Loucy (cell line): Measurements from ENCODE around the gene DCDC2.

Experiments
- H2AFZ ChIP-seq: fragments of 200-600 bp; sonication (generic); 2 replicates; pipeline ENCODE4 v1.6.0; 2016; ENCODE audit warnings: antibody characterized with exemption, mild to moderate bottlenecking, low read length, moderate library complexity
- H3F3A ChIP-seq: fragments of 200-600 bp; 2 replicates; pipeline ENCODE4 v1.6.0; 2016; ENCODE audit warnings: antibody characterized with exemption, low read depth, mild to moderate bottlenecking
- H3K27me3 ChIP-seq: fragments of 200-600 bp; sonication (generic); 2 replicates; pipeline ENCODE4 v1.6.1; 2014; ENCODE audit warnings: low read length, mild to moderate bottlenecking; ENCODE audit not compliant: insufficient read depth, poor library complexity, severe bottlenecking
- H3K36me3 ChIP-seq: fragments of 200-600 bp; sonication (generic); 2 replicates; pipeline ENCODE4 v1.6.1; 2016; ENCODE audit warnings: low read length; ENCODE audit not compliant: insufficient read depth
- H3K4me1 ChIP-seq: fragments of 200-600 bp; sonication (generic); 2 replicates; pipeline ENCODE4 v1.5.1; 2014; ENCODE audit warnings: low read length, mild to moderate bottlenecking; ENCODE audit not compliant: insufficient read depth, poor library complexity, severe bottlenecking
- H3K4me2 ChIP-seq: fragments of 200-600 bp; sonication (generic); 2 replicates; pipeline ENCODE4 v1.6.0; 2014; ENCODE audit warnings: antibody characterized with exemption, low read length, low read depth, mild to moderate bottlenecking; ENCODE audit not compliant: poor library complexity, severe bottlenecking
- H3K4me3 ChIP-seq: fragments of 200-600 bp; sonication (generic); 2 replicates; pipeline ENCODE4 v1.5.1; 2014; ENCODE audit warnings: low read length, mild to moderate bottlenecking, mixed read lengths; ENCODE audit not compliant: poor library complexity, severe bottlenecking
- H3K79me2 ChIP-seq: fragments of 200-600 bp; sonication (generic); 2 replicates; pipeline ENCODE4 v1.6.1; 2014; ENCODE audit warnings: low read length; ENCODE audit not compliant: insufficient read depth
- H3K9ac ChIP-seq: fragments of 200-600 bp; sonication (generic); 2 replicates; pipeline ENCODE4 v1.6.0; 2014; ENCODE audit warnings: mild to moderate bottlenecking, low read depth, low read length, moderate library complexity; ENCODE audit not compliant: poor library complexity, severe bottlenecking
- H3K9me2 ChIP-seq: fragments of 200-600 bp; sonication (generic); replicated peaks from 2 replicates; pipeline ENCODE4 v1.6.1; 2016; ENCODE audit warnings: low read depth, low read length, mixed read lengths
- H3K9me3 ChIP-seq: fragments of 200-600 bp; sonication (generic); 2 replicates; pipeline ENCODE4 v1.6.1; 2014; ENCODE audit warnings: mild to moderate bottlenecking, antibody characterized with exemption, low read length, low read depth; ENCODE audit not compliant: insufficient read depth
- H4K20me1 ChIP-seq: fragments of 200-600 bp; sonication (generic); 2 replicates; pipeline ENCODE4 v1.6.0; 2014; ENCODE audit warnings: antibody characterized with exemption, low read length, mild to moderate bottlenecking; ENCODE audit not compliant: insufficient read depth, poor library complexity, severe bottlenecking
- EZH2phosphoT487 ChIP-seq: fragments of 200-600 bp; IDR thresholded peaks from 2 replicates; pipeline ENCODE4 v1.6.1; 2018; ENCODE audit warnings: antibody characterized with exemption, mild to moderate bottlenecking, moderate library complexity, borderline replicate concordance
- TF ChIP-seq, protein P1 (sequence below): fragments of 200-600 bp; sonication (generic); conservative IDR thresholded peaks from 2 replicates; pipeline ENCODE4 v1.5.1; 2014; ENCODE audit warnings: mild to moderate bottlenecking, antibody characterized with exemption, low read length

The DCDC2 gene

DNA sequence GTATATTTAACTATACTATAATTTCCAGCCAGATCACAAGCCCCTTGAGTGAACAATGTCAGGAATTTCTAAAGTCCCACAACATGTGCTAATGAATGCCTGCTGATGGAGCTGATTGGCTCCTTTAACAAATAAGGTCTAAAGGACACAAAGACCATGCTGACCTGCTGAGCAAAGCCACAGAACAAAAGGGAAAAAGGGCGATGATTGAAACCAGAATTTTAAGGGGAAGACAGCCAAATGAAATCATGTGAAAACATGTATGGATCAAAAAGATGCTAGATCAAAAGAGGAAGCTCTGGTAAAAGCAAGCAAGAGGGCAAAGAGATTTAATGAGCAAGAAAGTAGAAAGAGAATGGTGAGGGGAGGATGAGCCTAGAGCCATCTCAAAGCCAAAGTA is 105.6 kb downstream of the DCDC2 start:
- Histone ChIP-seq H3K79me2 (no peaks in the 10 kb centered on the region), H3K9ac (no peak overlapping the region), H3K9me3 (no peaks in the 10 kb centered on the region), H3K9me2 (no peaks in the 10 kb centered on the region), H3K4me1 (no peaks in the 10 kb centered on the region), H3K4me2 (no peak overlapping the region), H4K20me1 (no peaks in the 10 kb centered on the region), H2AFZ (no peak overlapping the region), H3K36me3 (no peaks in the 10 kb centered on the region), H3K4me3 (no peak overlapping the region), H3K27me3 (no peaks in the 10 kb centered on the region), H3F3A (no peaks in the 10 kb centered on the region)
- TF ChIP-seq, protein P1, sequence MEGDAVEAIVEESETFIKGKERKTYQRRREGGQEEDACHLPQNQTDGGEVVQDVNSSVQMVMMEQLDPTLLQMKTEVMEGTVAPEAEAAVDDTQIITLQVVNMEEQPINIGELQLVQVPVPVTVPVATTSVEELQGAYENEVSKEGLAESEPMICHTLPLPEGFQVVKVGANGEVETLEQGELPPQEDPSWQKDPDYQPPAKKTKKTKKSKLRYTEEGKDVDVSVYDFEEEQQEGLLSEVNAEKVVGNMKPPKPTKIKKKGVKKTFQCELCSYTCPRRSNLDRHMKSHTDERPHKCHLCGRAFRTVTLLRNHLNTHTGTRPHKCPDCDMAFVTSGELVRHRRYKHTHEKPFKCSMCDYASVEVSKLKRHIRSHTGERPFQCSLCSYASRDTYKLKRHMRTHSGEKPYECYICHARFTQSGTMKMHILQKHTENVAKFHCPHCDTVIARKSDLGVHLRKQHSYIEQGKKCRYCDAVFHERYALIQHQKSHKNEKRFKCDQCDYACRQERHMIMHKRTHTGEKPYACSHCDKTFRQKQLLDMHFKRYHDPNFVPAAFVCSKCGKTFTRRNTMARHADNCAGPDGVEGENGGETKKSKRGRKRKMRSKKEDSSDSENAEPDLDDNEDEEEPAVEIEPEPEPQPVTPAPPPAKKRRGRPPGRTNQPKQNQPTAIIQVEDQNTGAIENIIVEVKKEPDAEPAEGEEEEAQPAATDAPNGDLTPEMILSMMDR: no peak
- no peak for TF ChIP-seq EZH2phosphoT487

- Histone ChIP-seq H3K79me2 (no peaks in the 10 kb centered on the region), H2AFZ (no peak overlapping the region), H3K9me3 (no peaks in the 10 kb centered on the region), H3K4me3 (no peak overlapping the region), H3K9ac (no peak overlapping the region), H4K20me1 (no peaks in the 10 kb centered on the region), H3K4me1 (no peaks in the 10 kb centered on the region), H3K36me3 (no peaks in the 10 kb centered on the region), H3K4me2 (no peak overlapping the region), H3K27me3 (no peaks in the 10 kb centered on the region), H3K9me2 (no peaks in the 10 kb centered on the region), H3F3A (no peaks in the 10 kb centered on the region)
- TF ChIP-seq, protein P1: no peak
- TF ChIP-seq EZH2phosphoT487: no peak
These were observed 106.5 kb downstream of the DCDC2 start for GRCh38 chr6:24251339-24251738.

GRCh38 chr6:24249926-24250325 is 107.9 kb downstream of the DCDC2 start:
- H3K79me2 ChIP-seq: no peaks in the 10 kb centered on the region
- no peaks in the 10 kb centered on the region for H3K27me3 ChIP-seq
- no peak overlapping the region for H3K9ac ChIP-seq
- H3K4me2 ChIP-seq: no peak overlapping the region
- no peaks in the 10 kb centered on the region for H3K4me1 ChIP-seq
- no peak overlapping the region for H2AFZ ChIP-seq
- H3F3A ChIP-seq: no peaks in the 10 kb centered on the region
- H3K9me3 ChIP-seq: no peaks in the 10 kb centered on the region
- TF ChIP-seq, protein P1: no peak
- TF ChIP-seq EZH2phosphoT487: no peak
- no peaks in the 10 kb centered on the region for H3K9me2 ChIP-seq
- no peak overlapping the region for H3K4me3 ChIP-seq
- H4K20me1 ChIP-seq: no peaks in the 10 kb centered on the region
- H3K36me3 ChIP-seq: no peaks in the 10 kb centered on the region
